ELR (cell line): ENCODE measurements around the gene UBE2L3.
"Not testable (repeated sequence)": the region's sequence is repeated elsewhere in the genome, so short reads cannot be mapped to it uniquely, and the experiment has no call there.

Experiments
- DNase-seq: peaks from one replicate; pipeline ENCODE4 v3.0.0-alpha.2; 2015; ENCODE audit warnings: low read depth

Gene UBE2L3

GRCh38 chr22:21571679-21572078, 4.2 kb downstream of the UBE2L3 start:
- no peak for DNase-seq

DNA sequence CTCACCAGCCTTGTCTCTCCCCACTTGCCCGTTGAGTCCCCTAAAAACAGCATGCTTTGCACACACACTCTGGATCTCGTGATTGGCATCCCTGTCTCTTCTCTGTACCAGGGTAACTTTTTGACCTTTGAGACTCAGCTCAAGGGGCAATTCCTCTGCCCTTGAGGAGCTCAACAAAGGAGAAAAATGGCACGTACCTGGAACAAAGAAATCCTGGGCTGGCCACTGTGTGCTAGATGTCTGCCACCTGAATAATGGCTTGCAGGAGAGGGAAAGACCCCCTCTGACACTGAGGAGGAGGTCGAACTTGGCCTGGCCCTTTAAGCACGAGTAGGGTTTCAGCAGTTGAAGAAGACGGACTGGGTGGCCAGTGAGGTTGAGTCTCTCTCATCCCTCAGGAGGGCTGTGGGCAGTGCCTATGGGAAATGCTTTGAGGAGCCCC, 5.8 kb downstream of the UBE2L3 start:
- no peak for DNase-seq

DNA sequence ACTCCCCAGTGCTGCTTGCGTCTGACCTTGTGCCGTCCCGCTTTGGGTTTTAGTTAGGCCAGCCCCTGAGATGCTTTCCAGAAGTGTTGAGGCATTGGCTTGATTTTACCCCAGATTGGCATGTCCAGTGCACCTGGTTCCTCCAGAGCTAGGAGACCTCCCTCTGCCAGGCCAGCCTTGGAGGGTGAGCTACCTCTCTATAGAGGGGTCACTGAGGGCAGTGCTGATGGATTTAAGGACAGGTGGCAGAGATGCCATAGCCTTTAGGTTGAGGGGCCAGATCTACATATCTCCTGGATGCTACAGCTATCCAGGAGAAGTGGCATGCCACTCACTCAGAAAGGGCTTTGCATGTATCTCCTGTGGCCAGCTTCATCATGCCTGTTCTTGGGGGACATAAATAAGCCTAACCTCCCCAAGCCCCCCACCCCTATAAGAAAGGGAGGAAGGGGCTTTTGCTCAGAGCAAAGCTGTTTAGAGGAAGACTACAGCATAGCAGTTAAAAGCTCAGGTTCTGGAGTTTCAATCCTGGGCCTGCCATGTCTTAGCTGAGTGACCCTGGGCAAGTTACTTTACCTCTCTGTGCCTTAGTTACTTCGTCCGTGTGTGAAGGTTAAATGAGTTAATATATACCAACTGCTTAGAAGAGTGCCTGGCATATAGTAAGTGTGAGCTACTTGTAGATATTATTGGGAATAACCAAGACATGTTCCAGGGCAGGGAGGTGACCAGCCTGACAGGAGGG, 6.4 kb downstream of the UBE2L3 start:
- DNase-seq, result no peak

GRCh38 chr22:21579474-21579851, 11.9 kb downstream of the UBE2L3 start:
- no peak for DNase-seq

- DNase-seq, result not testable (repeated sequence)
These were observed 13.1 kb downstream of the UBE2L3 start for GRCh38 chr22:21580623-21581007.

GRCh38 chr22:21581009-21581713, 13.6 kb downstream of the UBE2L3 start:
- not testable (repeated sequence) for DNase-seq

- DNase-seq, result no peak
These were observed 15.6 kb downstream of the UBE2L3 start for GRCh38 chr22:21582801-21583740.

DNA sequence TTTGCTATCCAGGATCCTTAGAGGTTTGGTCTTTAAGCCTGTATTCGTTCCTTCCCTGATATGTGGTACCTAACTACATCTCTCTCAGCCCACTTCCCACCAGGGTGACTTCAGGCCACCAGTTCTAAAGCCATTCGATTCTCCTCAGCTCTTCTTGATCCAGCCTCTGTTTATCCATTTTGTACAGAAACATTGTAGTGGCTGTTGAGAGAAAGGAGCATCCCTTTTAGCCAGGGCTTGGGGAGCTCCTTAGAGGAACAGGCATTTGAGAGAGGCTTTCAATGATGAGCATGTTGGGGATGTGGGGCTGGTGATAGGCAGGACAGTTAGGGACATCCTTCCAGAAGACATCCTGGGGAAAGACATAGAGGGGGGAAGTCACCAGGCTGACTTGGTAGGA, 17.9 kb downstream of the UBE2L3 start:
- DNase-seq, result no peak

DNA sequence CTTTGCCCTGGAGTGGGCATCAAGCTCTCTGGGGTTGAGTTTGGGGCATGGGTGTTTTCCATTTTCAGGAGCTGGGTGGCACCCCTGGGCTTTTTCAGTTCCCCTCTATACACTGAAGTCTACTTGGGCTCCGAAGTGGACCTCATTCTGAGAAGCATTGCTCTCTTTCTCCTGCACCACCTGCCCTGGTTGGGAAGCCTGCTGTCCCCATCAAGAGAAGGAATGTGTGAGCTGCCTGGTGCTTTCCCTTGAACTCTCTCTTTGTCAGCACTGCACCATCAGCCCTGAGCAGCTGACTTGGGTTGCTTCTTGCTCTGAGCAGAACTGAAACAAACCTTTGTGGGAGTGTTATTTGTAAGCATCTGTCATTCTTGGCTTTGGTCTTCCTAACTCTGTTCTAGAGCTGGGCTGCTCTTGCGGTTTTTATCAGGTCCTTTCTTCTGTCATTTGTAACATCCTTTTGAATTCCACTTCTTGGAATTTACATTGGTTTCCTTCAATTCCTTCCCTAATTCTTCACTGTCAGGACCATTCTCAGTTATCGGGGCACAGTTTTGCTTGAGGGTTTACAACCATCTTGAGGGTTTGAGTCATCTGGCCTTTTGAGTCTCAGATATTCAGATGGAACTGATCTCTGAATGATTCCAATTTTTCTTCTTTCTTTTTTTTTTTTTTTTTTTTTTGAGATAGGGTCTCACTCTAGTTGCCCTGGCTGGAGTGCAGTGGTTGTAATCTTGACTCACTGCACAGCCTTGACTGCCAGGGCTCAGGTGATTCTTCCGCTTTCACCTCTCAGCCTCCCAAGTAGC, 20.5 kb downstream of the UBE2L3 start:
- no peak for DNase-seq

GRCh38 chr22:21589396-21589795, 21.9 kb downstream of the UBE2L3 start:
- no peak for DNase-seq

DNA sequence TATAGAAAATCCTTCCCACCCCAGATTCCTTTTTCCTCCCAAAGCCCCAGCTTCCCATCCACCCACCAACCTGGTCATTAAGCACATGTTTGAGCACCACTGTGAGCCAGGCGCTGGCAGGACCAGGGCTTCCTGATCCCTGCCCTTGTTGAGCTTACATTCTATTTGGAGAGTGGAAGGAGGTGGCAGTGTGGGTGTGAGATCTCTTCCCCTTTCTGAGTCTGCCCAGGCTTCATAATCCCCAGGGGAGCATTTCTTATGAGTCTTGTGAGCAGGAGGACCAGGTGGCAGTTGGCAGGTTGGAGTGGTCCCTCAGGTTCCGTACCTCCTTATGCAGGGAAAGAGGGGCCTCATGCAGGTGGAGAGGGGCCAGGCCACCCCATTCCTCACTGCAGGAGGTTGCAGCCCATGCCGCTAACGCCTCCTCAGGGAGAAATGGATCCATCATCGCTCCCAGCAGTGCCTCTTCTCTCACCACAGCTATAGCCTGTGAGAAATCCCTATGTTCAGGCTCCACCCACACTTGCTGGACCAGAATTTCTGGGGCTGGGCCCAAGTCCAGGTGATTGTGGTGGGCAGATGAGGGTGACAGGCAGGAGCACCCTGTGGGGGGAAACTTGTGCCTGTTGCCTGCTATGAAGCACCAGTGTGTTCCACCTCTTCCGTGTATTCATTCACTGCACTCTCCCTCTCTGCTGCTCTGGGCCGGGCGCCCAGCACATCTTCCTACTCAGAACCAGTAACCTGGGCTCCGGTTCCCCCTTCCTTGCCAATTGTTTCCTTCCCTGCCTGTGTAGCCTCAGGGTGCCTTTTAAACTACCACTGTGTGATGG, 23.5 kb downstream of the UBE2L3 start:
- no peak for DNase-seq

DNA sequence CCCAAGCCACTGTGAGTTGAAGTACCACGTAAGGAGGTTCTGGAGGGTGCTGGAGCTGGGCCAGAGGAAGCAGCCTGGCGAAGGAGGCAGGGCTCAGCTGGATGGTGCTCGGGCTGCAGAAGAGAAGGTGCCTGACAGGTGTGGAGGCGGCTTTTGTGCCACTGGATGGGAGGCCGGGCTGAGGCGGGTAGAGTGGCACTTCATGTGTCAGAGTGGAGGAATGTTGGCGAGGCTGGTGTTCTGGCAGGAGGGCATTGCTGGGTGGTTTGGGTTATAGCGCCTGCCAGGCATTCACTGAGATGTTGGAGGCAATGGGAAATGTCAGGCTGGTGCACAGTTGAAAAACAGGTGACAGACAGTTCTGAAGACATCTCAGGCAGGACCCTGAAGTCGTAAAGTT, 24.2 kb downstream of the UBE2L3 start:
- DNase-seq, result no peak

- no peak for DNase-seq
These were observed 24.9 kb downstream of the UBE2L3 start for GRCh38 chr22:21592422-21592821.

DNA sequence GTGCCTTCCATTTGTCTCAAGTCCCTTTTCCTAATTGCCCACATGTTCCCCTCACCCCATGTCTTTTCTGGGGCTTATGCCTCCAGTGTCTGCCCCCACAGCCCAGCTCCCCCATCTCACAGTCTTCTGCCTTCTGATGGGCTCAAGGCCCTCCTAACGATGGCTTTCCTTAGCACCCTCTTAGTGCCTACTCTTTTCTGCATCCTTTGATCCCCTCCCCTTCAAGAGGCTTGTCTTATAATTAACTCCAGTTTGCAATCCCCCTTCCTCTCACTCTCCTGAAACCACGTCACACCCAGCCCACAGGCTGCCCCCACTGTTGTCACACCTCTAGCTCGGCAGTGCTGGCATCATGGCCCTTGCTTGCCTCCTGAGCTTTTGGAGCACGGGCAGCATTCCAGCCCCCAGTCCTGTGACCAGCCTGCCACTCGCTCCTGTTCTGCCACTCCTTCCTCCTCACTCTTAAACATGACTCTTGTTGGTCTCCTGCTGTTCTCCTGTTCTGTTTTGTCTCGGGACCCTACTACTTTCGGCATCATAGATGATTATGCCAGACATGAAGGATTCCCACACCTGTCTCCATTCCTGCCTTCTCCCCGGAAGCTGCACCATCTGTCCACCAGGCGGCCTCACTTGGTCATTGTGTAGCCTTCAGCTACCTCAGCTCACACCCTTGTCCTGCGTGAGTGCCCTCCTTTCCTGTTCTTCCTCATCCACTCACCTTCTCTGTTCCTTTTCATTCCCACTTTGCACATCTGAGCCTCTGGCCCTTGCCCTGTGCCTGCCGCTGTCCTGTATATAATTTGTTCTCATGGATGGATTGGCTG, 26.1 kb downstream of the UBE2L3 start:
- peak; percentile 35 for DNase-seq

GRCh38 chr22:21594865-21595452, 27.4 kb downstream of the UBE2L3 start:
- no peak for DNase-seq

GRCh38 chr22:21596356-21597135, 29.0 kb downstream of the UBE2L3 start:
- not testable (repeated sequence) for DNase-seq

DNA sequence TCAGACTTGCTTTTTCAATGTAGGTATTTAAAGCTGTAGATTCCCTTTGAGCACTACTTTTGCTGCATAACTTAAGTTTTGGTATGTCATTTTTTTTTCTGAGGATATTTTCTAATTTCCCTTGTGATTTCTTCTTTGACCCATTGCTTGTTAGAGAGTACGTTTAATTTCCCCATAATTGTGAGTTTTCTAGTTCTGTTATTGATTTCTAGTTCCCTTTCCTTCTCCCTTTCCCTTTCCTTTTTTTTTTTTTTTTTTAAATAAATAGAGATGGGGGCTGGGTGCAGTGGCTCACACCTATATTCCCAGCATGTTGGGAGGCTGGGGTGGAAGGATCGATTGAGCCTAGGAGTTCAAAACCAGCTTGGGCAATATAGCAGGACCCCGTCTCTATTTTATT, 30.8 kb downstream of the UBE2L3 start:
- no peak for DNase-seq

DNA sequence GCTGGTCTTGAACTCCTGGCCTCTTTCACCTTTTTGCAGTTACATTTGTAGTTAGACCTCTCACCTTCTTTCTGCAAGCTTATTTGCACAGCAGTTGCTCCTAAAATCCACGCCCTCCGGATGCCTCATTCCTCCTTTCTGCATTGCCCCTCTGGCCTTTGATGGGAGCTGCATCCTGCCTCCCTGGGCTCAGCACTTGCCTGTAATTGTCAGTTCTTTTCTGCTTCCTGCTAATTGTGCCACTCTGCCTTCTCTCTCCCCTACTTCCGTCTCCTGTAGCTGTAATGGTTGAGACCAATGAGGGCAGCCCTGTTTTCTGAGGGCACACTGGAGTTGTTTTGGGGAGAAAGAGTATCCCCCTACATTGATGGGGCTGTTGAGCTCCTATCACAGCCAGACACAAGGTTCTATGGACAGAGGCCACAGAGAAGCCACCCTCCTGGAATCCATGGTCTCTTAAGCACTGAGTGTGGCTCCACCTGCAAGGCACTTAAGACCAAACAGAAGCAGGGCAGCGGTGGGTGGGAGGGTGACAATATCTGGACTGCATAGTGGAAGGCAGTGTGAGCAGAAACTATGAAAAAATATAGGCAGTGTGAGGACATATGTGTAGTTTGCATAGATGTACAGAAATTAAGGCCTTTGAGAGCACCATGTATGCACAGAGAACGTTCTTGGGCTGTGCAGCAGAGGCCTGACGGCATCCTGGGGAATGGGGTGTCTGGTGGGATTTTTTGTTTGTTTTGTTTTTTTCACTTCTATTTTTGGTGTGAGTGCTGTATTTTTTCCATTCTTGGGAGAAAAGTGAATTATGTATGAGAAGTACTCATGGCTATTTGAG, 31.8 kb downstream of the UBE2L3 start:
- no peak for DNase-seq
